Kidney tubule cell (primary cell): Measurements from ENCODE around the gene GNG13.

ENCODE experiments used
- DNase-seq: peaks from one replicate; pipeline ENCODE4 v3.0.0-alpha.2; 2018; ENCODE audit warnings: low spot score

Gene GNG13

DNA sequence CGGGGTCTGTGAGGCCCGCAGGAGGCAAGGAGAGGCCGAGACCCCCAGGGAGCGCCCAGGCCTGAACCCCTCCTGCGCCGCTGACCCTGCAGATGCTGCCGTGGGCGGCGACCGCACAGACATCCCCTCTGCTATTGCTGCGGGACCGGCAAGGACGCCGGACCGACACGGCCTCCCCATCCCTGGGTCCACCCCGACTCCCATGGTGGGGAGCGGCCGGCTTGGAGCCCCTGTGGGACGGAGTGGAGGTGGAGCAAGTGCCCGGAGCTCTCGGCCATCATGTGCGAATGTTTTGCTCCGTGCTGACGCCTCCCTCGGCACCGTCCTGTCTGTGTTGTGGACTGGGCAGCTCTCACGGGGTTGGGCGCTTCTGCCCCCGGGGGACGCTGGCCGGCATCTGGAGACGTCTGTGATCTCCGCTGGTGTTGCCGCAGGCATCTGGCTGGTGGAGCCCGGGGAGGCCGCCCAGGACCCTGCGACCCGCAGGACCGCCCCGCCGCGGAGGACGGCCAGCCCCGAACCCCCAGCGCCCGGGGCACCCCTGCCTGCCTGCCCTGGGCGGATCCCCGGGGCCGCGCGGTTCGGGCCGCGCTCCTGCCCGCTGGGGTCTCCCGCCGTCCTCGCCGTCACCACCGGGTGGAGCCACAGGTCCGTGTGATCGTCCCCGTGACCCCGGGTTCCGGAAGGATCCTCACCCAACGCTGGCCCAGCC, 12.8 kb upstream of the GNG13 start:
- DNase-seq: peak; percentile 42

DNA sequence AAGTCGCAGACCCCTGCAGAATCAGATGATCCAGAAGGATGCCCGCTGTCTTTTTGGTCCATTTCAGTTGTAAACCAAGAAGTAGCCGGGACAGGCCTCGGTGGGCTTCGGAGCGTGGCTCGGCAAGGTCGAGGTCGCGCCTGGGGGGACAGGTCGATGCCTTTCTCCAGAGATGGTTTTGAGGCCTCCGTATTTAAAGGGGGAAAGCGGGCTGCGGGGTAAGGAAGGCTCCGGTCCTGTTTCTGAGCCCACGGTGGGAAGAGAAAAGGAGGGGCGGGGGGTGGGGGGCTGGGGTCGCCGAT, 7.5 kb upstream of the GNG13 start:
- DNase-seq: no peak

DNA sequence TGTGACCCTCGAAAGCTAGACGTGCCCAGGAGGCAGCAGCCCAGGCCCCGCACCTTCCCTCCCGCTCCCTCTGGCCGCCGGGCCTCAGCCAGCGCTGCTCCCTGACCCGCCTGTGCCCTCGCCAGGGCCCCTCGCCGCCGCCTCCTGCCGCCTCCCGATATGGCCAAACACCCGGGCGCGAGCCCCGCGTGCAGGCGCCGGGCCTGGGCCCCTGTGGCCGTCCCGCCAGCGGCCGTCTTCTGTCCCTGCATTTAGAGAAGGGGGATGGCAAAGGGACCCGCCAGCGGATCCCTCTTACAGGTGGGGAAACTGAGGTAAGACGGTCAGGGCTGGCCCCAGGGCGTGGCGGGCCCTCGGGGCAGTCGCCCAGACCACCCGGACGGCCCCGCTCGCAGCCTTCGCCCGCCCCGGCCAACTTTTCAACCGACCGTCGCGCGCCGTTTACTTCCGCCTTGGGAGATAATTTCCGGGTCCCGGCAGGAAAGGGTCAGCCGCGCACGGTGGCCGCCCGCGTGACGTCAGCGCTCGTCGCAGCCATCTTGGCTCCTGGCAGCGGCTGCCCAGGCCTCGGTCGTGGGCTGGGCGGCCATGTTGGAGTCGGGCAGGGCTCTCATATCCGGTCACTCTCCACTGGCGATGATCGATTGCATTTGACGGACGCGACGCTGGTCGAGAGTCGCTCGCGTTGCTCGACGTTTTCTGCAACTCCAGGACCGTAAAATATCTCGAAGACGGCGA, 7.0 kb upstream of the GNG13 start:
- peak; percentile 95 for DNase-seq

DNA sequence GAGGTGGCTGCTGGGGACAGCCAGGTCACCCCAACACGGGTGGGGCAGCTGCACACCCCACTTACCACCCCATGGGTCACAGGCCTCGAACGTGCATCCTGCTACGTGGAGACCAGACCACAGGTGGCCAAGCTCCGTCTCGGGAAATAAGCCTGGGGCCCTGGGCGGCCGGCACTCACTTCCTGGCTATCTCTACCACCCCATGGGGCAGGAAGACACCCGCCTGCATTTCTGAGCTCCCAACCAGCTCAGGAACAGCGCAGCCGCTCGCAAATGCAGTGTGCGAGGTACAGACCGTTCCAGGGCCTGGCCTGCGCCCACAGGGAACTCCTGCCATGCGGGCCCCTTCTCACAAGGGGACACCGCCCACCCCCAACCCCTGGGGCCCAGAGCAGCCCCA, 4.9 kb upstream of the GNG13 start:
- DNase-seq: no peak

DNA sequence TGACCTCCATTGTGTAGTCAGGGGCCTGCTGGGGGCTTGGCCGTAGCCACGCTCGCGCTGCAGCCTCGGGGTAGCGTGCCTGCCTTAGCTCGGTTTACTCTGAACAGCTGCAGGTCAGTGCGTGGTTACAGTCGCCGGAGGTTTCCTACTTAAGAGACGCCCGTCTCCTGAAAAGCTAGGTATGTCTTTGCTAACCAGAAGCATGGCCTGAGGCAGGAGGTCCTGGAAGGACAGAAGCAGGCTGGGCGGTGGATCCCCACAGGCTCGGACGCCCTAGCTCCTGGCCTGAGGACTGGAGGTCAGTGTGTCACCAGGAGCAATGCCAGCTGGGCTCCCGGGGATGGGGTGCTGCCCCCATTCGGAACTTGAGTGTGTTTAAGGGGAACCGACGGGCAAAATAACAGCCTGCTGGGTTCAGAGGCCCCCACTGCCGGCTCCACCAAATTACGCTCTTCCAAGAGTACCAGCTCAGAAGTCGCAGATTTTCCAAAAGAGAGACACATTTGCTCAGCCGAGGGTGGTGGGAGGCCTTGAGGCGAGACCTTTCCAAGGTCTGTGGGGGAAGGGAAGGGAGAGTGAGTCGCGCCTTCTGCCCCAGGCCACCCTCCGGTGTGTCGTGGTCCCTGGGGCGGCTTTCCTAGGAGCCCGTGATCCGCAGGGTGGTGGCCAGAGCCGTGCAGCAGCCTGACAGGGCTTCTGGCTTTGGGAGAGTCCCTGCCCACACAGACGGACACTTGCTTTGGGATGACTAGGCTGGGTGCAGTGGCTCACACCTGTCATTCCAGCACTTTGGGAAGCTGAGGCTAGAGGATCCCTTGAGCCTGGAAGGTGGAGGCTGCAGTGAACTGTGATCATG, 3.9 kb upstream of the GNG13 start:
- no peak for DNase-seq

DNA sequence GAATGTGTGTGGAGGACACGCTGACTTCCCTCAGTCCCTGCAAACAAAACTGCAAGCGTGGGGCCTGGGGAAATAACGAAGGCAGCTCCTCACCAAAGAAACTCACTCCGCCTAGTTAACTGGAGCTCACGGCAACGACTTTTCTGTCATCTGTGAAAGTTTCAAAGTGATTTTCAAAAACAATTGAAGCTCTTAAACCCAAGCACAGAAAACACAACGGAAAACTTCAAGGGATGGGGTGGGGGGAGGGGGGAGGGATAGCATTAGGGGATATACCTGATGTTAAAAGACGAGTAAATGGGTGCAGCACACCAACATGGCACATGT, 3.2 kb upstream of the GNG13 start:
- no peak for DNase-seq

DNA sequence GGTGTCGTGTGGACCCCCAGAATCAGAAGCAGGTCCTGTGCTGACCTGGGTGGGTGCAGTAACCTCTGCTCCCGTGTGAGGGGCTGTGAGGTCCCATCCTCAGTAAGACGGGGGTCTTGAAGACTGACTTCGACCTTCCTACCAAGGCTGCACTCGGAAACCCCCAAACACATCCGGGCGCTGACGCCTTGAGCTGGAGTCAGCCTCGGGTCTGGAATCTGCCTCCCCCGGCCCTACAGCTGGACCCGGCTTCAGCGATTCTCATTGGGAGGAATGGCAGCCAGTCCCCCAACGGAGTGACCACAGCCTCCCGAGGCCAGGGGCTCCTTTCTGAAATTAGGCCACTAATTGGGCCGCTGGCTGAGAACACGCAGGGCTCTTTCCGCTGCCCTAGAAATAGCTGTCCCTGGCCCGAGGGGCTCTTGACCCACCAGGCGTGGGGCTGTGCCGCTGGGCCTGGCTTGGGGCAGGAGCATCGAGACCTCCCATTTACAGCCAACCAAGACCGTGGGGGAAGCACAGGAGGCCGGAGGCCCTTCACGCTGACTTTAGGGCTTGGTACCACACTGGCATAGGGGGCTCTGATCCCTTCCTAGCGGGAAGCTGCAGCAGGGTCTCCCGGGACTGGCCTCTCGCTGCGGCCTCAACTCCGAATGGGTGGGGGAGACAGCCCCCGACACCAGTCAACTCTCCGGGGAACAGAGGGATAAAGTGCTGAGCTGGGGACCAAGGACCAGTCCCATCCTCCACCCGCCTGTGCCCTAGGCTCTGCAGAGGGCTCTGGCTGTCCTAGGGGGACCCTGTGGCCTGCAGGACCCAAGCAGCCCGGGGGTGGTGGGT, 2.6 kb upstream of the GNG13 start:
- DNase-seq: no peak

DNA sequence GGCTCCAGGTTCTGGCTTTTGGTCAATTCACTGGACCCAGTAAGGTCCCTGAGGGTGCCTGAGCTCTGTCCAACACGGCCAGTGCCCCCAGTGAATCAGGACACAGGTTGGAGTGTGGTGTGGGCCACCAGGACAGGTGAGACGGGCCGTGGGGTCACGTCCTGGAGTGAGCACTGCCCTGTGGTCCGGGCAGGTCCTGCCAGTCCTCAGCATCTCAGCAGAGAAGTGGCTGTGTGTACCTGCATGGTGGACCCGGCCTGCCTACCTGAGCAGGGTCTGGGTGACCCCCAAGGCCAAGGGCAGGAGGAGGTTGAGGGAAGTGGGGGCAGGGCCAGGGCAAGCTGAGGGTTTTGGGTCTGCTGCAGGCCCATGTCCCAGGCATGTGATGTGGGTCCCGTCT, 1.9 kb upstream of the GNG13 start:
- no peak for DNase-seq

DNA sequence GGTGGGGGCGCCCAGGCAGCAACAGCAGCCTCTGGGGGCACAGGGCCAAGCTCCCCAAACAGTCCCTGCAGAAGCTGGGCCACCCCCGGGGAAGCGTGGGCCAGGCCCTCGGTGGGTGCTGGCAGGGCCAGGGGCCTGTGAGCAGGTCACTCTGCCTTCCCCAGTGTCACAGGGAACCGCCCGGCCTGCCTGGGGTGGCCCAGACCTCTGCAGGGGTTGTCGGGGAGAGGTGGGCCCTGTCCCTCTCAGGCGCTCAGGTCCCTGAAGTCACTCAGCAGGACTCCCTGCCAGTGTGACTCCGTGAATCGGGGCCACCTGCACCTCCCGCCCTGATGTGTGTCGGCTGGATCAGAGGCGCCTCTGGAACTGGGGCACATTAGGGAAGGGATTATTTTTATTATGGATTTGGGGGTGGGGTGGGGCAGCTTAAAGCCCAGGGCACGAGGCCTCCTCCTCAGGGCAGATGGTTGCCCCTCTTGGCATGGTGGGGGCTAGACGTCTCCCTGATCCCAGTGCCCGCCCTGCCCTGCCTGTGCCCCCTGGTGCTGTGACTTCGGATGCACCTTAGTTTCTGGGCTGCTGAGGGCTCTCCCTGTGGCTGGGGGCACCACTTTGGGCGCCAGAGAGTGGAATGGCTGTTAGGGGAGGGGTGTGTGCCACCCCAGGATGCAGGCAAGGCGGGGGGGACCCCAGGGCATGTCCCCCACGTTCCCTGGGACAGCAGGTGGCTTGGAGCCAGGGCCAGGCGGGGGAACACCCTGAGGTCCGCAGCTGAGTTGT, 1.2 kb upstream of the GNG13 start:
- no peak for DNase-seq

DNA sequence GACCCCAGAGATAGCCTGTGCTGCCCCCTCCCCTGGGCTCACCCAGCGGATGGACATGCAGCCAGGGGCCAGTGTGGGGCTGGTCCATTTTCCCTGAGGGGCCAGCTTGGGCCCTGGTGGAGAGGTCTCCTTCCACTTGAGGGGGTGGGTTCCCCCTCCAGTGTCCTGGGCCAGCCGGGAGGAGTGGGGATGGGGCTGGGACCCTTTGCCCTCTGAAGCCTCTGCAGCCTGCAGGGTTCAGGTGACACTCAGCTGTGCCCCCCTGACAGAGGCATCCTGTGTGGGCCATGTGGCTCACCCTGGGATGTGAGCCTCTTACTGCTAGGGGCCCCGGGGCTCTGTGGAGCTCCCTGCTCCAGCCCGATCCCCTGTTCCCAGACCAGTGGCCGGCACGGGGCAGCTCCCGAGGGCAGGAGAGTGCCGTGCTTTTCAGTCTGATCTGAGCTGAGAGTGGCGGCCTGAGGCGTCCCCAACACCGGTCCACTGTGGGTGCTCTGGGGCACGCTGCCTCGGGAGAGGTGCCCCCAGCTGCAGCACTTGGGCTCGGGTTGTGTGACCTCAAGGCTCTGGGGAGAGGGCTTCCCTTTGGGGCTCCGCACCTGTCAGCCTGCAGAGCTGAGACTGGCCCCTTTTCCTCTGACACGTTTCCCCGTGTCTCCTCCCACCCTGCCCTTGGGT, 439 bp upstream of the GNG13 start:
- no peak for DNase-seq

DNA sequence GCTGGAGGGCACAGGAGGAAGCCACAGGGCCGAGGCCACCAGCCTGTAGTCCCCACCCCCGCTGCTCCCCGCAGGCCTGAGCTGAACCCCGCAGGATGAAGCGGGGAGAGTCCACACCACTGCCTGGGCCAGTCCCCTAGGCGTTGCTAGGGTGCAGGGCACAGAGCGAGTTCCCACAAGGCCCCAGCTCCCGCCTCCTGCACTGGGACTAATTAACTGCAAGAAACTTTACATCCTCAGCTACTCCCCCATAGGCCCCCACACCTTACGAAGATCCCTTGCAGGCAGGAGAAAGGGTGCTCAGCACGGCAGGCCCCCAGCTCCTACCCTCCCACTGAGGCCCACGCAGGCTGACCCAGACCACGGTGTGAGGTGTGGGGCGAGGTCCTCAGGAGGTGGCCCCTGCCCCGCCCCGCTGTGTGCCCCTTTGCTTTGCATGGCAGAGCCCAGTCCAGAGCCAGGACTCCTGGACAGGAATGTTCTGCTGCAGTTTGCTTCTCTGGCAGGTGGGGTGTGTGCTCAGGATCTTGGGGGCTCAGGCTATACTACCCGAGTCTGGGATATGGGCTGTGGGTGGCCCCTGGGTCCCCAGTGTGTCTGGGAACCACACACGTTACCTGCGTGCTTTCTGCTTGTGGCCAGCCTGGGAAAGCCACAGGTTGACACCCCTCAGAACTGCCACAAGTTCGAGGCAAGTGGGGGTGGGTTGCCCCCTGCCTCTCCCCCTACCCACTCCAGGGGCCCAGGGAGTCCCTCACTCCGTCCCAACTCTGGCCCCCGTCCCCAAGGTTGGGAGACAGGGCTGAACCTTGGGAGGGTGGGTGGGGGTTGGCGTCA, 1.2 kb downstream of the GNG13 start:
- no peak for DNase-seq

DNA sequence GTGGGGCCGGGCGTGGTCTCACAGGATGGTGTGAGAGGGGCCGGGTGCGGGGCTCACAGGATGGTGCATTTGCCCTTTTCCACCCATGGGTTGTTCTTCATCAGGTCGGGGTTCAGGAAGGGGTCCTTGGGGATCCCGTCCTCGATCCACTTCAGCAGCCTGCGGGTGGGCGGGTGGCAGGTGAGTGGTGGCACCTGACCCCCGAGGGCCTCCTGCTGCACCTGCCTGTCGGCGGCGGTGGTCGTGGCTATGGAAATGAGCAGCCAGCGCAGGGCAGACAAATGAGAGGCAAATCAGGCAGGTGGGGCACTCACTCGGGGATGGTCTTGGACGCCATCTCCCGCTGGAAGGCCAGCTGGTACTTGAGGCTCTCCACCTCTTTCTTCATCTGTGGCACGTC, 1.9 kb downstream of the GNG13 start:
- DNase-seq: no peak

DNA sequence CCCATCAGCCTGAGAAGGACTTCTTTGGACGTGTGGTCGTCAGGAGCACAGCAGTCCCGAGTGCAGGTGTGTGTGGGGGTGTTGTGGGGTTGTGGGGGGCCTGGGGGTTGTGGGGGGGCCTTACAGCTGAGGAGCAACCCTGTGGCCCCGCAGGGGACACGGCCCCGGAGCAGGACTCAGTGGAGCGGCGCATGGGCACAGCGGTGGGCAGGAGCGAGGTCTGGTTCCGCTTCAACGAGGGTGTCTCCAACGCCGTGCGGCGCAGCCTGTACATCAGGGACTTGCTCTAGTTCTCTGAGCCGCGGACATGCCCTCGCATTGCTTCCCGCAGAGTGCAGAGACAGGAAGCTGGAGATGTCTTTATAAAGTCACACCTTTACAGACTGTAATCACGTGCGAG, 2.8 kb downstream of the GNG13 start:
- no peak for DNase-seq

DNA sequence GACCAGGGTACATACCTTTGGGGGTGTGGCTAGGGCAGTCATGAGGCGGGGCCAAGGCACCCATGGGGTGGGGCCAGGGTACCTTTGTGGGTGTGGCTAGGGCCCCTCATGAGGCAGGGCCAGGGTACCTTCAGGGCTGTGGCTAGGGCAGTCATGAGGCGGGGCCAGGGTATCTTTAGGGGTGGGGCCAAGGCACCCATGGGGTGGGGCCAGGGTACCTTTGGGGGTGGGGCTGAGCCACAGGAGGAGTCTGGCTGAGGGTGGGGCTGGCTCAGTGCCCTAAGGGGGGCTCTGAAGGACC, 3.5 kb downstream of the GNG13 start:
- no peak for DNase-seq

DNA sequence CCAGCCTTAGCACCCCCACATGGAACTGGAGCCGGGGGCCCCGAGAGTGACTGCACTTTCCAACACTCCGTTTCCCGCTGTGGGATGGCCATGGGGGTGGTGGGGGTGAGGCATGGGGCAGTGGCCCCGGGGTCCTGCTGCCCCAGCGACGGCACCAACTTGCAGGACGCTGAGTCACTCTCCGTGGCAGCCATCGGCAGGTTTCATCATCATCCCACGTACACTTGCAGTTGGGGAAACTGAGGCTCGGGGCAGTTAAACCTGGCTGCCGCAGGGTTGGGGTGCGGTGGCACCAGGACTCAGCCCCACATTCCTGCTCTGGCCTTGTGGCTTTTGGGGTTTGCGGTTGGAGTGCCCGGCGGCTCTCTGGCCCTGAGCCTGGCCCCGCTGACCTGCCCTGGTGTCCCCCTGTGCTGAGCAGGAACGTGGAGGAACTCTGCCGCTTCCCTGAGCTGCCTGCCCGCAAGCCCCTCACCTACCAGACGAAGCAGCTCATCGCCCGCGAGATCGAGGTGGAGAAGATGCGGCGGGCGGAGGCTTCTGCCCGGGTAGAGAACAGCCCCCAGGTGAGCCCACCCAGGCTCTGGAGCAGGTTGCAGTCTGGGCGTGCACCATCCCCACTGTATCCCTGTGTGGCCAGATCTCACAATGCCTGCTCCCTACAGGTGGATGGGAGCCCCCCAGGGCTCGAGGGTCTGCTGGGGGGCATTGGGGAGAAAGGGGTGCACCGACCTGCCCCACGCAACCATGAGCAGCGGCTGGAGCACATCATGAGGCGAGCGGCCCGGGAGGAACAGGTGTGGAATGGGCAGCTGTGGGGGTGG, 4.0 kb downstream of the GNG13 start:
- DNase-seq: no peak

DNA sequence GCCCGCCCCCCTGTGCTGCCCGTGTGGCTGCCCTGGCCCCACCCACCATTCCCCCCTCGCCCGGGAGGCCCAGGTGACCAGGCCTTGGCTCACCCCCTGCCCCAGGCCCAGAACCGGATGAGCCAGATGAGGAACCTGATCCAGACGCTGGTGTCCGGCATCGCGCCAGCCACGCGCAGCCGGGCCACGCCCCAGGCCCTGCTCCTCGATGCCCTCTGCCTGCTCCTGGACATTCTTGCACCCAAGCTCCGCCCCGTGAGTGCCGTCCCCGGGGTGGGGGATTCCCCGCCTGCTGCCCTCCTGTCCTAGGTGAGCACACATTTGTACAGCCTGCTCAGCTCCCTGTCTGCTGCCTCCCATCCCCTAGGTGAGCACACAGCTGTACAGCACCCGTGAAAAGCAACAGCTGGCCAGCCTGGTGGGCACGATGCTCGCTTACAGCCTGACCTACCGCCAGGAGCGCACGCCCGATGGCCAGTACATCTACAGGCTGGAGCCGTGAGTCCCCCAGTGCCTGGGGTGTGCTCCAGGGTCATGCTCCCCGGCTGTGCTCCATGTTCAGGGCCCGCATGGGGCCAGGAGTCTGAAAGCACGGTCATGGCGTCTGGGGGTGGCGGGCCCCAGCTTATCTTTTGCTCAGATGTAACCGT, 4.8 kb downstream of the GNG13 start:
- DNase-seq: peak; percentile 42

DNA sequence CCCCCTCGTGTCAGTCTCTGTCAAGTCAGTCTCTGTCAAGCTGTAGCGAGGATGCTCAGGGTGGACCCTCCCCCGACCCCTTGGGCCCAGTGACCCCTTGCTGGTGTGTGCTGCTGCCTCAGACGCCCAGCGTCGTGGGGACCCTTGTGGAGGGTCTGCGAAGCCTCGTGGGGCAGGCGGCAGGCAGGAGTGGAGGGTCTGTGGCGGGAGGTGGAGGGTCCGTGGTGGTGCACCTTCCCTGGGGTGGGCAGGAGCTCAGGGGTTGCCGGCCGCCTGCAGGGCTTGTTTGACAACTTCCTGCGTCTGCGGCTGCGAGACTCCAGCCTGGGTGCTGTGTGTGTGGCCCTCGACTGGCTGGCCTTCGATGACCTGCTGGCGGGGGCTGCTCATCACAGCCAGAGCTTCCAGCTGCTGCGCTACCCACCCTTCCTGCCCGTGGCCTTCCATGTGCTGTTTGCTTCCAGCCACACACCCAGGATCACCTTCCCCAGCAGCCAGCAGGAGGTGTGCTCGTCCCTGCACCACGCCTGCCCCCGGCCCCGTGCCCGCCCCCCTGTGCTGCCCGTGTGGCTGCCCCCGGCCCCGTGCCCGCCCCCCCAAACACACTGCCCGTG, 5.6 kb downstream of the GNG13 start:
- no peak for DNase-seq

DNA sequence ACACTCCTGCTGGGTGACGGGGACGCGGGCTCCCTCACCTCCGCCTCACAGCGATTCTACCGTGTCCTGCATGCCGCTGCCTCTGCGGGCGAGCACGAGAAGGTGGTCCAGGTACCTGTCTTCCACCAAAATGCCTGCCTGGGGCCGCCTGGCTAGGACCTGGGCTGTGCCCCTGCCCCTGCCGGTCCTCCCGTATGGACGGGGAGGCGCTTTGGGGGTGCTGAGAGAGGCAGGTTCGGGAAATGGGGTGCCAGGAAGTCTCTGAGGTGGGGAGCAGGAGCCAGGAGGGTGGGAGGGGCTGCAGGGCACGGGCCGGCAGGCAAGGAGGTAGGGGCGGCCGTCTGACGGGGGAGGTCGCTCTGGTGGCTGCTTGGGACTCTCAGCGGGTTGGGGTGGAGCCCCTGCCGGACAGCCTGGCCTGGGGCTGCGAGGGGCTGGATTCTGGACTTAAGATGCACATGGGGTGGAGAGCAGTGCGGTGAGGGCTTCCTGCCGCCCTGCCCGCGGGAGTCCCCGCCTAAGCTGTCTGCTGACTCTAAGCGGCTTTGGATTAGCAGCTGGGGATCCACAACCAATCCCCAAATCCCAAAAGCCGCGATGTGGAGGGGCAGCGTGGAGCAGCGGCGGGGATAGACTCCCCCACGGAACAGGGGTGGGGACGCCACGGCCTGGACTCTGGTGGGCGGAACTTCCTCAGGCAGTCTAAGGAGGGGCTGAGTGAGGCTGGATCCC, 6.3 kb downstream of the GNG13 start:
- DNase-seq: no peak
